Non-pigmented ciliary epithelial cell (primary cell): ENCODE results near the gene TFR2.

Experiments used
- DNase-seq: peaks from one replicate; pipeline ENCODE4 v3.0.0-alpha.2; 2010; ENCODE audit warnings: low read depth

The TFR2 gene

DNA sequence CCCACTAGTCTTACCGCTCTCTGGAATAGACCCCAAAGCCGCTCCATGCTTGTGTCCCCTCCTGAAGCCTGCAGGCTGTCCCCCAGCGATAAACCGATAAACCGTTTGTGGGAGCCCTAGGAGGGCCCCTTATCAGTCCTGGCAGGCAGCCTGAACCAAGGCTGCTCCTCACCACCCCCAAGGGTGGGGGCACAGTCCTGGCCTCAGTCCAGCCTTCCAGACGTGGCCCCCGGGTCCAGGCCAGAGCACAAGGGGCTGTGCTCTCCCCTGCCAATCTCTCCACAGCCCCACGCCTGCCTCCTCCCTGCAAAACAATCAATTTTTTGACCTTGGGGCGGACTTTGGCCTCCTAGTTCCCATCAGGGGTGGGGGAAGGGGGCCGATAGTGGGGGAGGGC is at the start of gene TFR2:
Gene TFR2 (minus strand): TSS at position 90 of the 397 bp plus-strand sequence. CDS start 43 bp downstream, at position 47.
- DNase-seq, result no peak

DNA sequence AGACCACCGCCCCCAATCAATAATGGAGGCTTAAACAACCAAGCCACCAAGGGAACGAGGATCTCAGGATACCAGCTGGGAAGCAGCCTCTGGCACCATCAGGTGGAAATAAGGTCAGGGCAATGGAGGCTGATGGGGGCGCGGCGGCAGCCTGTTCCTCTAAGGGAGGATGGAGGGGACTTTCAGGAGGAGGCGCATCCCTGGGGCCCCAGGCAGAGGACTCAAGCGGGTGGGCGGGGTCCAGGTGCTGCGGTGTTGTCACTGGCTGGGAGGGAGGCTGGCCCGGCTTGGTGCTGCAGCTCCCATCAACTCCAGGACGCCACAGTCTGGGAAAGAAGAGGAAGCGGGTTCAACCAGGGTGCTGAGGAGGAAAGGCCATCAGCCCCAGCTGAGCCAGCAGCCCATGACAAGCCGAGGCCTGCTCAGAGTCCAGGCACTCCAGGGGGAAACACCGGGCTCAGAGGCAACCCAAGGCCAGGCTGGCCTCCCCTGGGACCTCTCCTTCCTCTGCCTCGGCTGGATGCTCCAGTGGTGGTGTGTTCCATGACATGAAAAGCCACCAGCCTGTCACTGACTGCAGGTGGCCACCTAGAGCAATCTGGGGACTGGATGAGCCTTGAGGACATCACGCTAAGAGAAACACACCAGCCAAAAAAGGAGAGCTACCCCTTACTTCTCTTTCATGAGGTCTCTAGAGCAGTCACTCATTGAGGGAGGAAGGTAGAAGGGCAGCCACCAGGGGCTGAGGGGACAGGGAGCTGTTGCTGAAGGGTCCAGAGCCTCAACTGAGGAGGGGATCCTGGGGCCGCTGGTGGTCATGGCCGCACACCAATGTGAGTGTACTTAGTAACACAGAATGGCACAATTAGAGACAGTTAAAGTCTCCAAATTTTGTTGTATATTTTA is 48.1 kb upstream of the TFR2 start:
- no peak for DNase-seq

- DNase-seq, result no peak
Observed at GRCh38 chr7:100688326-100688860, 47.0 kb upstream of the TFR2 start.

DNA sequence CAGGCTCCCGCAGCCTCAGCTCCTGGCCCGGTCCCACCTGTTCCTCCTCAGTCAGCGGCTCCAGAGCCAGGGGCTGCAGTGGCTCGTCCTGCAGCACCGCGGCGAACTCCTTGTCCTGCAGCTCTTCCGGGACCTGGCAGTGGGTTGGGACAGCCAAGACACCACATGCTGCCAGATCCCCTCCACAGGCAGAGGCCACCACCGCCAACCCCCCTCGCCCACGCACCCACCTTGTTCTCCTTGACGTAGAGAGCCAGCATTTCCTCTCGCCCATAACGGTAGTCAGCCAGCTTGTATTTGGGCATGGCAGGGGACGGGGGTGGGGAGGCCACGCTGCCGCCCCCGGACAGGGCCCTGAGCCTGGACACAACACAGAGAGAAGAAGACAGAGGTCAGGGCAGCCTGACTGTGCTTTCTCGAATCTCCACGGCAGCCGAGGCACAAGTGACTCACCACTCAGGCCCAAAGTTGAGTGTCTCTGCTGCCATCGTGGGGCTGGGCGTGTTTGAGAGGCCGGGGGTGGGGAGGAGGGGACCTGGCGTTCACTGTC is 46.5 kb upstream of the TFR2 start:
- DNase-seq, result no peak

DNA sequence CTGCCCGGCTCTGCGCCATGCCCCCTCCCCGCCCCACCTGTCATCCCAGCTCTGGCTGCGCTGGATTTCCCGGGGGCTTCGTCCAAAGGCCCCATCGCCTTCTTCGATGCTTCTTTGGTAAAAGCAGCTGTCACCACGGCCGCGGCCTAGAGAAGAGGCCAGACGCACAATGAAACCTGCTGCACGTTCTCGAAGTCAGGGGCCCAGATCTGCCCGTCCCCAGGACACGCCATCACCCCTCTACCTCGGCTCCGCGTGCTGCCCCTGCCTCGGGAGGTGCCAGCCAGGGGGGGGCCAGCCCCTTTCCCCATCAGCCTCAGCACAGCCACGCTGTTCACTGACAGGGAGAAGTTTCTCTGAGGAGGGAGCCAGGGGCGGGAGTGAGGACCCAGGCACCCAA is 45.9 kb upstream of the TFR2 start:
- no peak for DNase-seq

- DNase-seq, result no peak
Observed at GRCh38 chr7:100686822-100687211, 45.5 kb upstream of the TFR2 start.

DNA sequence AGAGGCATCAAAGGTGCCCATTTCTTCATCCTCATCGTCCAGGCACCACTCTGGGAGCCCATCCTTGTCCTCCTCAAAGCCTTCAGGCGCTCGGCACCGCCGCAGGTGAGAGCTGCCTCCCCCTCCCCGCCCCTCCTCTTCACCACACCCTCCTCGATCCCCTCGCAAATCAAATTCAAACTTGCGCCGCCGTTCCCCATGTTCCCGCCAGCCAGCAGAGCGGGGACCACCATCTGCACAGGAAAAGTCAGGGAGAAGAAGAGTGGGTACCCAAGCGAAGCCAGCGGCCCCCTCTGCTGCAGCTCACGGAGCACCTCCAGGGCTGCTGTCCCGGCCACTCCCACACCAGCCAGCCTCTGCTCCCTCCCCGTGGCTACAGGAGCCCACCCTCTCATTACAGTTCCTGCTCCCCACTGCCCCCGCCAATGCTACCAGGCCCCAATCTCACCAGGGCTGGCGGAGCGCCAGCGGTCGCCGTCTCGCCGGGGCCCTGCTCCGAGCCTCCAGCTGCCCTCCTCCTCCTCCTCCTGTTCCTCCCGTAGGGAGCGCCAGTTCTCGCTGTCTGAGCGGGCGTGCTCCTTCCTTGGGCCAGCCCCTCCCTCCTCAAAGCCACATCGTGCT is 45.0 kb upstream of the TFR2 start:
- DNase-seq, result no peak

GRCh38 chr7:100685631-100686145 is 44.3 kb upstream of the TFR2 start:
- DNase-seq, result no peak

GRCh38 chr7:100685049-100685605 is 43.8 kb upstream of the TFR2 start:
- DNase-seq, result no peak

DNA sequence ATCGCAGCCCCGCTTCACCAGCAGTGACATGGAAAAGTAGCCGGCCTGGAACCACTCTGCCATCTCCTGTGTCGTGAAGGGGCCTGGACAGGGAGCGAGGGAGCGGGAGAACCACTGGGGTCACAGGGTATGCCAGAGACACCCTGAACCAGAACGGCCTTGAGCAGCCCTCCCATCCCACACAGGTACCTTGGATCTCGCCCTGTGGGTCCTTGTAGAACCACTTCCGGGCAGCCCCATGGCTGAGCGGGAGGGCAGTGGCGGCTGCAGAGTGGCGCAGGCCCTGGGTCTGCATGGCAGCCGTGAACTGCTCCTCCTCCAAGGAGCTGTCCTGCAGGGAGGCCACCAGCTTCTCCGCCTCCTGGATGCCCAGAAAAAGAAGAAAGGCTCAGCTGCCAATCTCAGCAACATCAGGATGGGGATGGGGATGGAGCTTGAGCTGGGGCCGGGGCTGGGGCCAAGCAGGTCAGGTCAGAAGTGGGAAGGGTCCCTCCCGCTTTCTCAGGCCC is 43.2 kb upstream of the TFR2 start:
- DNase-seq, result no peak

DNA sequence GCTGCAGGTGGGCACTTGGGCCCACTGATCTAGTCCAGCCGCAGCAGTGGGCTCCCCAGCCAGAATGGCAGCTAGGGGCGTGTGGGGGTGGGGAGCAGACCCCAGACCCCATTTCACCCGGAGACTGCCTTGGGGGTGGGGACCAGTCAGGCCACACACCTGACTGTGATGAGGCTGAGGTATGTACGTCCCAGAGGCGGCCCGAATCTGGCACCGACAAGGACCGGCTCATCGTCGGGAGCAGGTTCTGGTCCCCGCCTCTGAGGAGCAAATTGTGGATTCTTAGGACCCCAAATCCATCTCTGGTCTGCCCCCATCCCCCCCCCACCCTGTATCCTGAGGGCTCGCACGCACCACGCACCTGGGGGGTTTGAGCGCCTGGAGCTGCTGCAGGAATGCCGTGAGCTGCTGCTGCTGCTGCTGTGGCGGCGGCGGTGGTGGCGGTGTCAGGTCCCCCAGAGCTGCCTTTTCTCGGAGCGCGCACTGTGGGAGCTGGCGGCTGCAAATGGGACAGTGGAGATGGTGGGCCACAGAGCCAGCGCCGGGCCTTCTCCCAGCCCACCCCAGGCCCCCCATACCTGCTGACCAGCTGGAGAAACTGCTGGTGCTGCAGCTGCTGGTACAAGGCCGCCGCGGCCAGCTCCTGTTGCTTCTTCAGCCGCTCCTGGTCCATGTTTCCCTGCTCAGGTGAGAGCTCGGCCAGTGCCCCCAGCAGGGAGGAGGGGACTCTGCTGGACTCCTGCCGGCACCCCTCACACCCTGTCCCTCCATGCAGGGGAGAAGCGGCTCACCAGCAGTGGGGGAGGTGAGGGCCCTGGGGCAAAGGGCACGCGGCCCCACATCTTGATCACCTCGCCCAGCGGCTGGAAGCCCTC is 42.5 kb upstream of the TFR2 start:
- no peak for DNase-seq

DNA sequence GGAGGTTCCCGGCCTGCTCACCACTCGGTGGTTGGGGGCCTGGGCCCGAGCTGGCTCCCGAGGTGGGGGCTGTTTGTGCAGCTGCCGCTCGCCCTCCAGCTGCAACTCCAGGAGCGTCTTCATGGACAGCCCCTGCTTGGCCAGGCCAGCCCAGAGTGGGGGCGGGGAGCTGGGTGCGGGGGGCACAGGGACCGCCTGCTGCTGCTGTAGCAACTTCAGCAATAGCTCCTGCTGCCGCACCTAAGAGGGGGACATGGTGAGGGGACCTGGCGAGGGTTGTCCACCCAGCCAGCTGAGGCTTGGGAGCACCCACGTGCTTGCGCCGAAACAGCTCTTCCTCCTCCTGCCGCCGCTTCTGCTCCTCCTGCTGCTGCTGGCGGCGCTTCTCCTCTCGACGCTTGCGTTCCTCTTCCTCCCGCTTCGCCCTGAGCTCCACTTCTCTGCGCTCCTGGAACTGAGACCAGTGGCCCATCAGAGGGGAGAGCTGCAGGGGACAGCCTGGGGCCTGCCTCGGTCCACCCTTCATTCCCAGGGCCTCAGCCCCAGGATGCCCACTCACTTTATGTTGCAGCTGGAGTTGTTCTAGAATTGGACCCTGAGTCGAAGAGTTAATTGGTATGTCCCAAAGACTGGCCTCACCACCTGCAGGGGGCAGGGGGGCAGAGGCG is 41.8 kb upstream of the TFR2 start:
- no peak for DNase-seq

GRCh38 chr7:100682228-100682741 is 40.9 kb upstream of the TFR2 start:
- no peak for DNase-seq

DNA sequence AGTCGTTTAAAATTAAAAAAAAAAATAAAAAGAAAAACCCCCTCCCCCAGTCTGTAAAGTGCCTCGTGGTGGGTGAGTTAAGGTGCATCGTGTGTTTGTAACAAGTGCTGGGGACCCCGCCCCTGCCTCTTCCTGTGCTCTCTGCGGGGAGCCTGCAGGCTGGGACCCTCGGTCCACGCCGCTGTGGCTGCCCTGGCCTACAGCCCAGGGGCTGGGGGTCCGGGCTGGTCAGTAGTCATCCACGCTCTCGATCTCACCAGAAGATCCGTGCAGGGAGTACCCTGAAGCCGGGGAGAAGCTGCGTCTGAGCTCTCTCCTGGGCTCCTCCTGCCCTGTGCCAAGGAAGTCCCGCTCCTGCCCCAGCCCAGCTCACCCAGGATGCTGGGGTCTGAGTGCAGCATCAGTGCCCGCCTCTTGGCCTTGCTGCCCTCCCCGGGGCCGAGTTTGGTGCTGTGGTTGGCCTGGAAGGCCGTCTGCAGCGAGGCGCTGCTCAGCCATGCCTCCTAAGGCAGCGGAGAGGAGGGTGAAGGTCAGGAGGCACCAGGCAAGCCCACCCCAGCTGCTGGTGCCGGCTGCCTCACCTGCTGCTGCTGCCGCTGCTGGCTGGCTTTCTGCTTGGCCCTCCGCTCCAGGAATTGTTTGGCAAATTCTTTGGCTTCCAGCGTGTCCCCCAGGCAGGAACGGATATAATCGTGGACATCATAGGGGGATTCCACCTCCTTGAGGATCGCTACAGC is 40.3 kb upstream of the TFR2 start:
- no peak for DNase-seq

DNA sequence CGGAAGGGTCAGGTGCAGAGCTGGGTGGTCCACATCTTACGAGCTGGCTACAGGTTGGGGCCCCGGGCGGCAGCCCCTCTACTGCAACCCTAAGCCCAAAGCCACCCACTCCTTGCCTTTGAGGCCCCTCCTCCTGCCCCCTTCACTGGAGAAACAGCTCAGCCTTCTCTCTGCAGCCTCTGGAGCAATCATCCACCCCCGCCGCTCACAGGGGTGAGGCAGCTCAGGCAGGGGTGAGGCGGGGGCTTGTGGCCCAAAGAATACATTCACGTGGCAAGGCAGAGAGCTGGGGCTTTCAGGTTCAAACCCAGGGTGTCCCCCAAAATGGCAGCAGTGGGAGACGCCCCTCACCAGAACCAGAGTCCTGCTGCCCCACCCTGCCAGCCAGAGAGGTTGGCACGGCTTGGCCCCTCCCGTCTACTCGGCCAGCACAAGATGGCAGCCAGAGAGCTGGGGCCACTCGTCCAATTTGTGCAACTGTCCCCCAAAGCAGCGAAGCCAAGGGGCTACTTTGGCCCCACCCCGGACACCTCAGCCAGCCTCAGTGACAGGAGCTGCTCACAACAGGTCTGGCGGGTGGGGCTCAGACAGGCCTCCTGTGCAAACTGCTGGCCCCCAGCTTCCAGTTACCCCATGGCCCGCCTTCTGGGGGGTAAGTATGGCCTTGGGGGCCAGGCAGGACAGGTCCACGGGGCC is 39.4 kb upstream of the TFR2 start:
- DNase-seq, result no peak

DNA sequence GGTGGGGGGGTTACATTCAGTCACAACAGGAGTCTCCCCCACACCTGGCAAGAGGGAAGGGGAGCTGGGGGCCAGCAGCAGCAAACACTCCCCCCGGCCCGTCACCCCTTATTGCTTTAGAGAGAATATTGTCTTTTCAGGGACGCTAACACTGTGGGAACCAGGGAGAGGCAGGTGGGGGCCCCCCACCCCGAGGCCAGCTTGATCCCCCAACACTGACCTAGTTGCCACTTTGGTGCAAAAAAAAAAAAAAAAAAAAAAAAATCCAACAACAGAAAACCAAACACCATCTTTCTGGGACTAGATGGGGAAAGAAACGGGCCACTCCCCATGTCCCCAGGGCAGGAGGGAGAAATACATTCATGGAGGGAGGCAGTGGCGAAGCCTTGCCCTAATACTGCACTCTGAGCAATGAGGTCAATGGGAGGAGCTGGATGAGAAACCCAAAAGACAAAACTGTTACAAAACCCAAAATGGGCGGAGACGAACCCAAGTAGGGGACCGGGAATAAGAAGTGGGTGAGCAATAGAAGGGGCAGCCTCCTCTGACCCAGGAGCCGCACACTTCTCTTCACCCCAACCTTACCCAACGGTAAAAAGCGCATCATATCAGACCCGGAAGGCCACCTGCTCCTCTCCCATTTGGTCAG is 38.7 kb upstream of the TFR2 start:
- no peak for DNase-seq

GRCh38 chr7:100679129-100679926 is 38.0 kb upstream of the TFR2 start:
- DNase-seq, result no peak
